OCI-LY7 (cell line): ENCODE data around the gene RBM33.

Experiments
- EZH2phosphoT487 ChIP-seq: fragments of 200-600 bp; sonication (generic); IDR thresholded peaks from 2 replicates; pipeline ENCODE4 v1.6.1; 2018; ENCODE audit warnings: low read depth, borderline replicate concordance, mild to moderate bottlenecking, mixed run types, antibody characterized with exemption, low read length, moderate library complexity, mixed read lengths
- TF ChIP-seq, protein P1 (sequence below): fragments of 200-600 bp; sonication (generic); conservative IDR thresholded peaks from 2 replicates; pipeline ENCODE4 v1.5.1; 2014; ENCODE audit warnings: mild to moderate bottlenecking, antibody characterized with exemption, low read length, moderate library complexity, mixed read lengths

DNA sequence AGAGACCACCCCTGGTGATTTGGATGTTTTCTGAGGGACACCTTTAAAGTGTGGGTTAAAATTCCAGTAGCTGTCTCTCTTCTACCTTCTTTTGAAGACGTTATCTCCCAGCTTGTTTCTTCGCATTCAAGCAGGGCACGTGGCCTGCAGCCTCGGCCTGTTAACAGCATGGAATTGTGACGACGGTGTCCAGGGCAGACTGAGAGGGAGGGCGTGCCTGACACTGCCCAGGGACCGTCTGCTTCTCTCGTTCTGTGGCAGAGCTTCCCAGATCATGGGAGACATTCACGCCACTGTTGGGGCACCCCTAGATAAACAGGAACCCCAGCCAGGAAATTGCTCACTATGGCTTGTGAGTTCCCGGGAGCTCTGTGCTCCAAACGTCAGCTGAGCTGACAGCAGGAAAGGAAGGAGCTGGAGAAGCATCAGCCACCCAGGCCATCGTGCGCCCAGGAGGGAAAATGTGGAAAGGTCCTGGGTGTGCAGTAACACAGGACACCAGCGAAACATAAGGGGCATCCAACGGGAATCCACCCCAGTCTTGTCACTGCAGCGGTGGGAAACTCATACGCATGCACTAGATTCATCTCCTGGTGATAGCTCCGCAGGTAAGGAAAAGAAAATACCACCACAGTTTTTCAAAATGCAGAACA is 41.1 kb upstream of the RBM33 start:
- TF ChIP-seq, protein P1, sequence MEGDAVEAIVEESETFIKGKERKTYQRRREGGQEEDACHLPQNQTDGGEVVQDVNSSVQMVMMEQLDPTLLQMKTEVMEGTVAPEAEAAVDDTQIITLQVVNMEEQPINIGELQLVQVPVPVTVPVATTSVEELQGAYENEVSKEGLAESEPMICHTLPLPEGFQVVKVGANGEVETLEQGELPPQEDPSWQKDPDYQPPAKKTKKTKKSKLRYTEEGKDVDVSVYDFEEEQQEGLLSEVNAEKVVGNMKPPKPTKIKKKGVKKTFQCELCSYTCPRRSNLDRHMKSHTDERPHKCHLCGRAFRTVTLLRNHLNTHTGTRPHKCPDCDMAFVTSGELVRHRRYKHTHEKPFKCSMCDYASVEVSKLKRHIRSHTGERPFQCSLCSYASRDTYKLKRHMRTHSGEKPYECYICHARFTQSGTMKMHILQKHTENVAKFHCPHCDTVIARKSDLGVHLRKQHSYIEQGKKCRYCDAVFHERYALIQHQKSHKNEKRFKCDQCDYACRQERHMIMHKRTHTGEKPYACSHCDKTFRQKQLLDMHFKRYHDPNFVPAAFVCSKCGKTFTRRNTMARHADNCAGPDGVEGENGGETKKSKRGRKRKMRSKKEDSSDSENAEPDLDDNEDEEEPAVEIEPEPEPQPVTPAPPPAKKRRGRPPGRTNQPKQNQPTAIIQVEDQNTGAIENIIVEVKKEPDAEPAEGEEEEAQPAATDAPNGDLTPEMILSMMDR, result no peak
- no peak for TF ChIP-seq EZH2phosphoT487
